Tibial nerve (tissue), 3 donors: Measurements from ENCODE around the gene DBNDD2.

ENCODE experiments used
- CTCF ChIP-seq, 5 experiments: fragments of 200-600 bp in 3 of 5; fragments of 450-650 bp in 2 of 5; sonication (generic) in 3 of 5; IDR thresholded peaks; one replicate each; pipeline ENCODE4 v1.5.1; 2016 to 2019; ENCODE audit warnings: antibody characterized with exemption in 5 of 5, mild to moderate bottlenecking in 3 of 5, moderate library complexity in 2 of 5
- POLR2A ChIP-seq, 2 donors: fragments of 450-650 bp; IDR thresholded peaks; one replicate each; pipeline ENCODE4 v1.6.1; 2017; ENCODE audit warnings: antibody characterized with exemption in 2 of 2, mild to moderate bottlenecking in 2 of 2, moderate library complexity in 2 of 2

- TF ChIP-seq CTCF (IDR thresholded peaks at IDR 0.05) (no peak), POLR2A (IDR thresholded peaks at IDR 0.05) (no peak)
Measured at GRCh38 chr20:45409521-45410272, 1.6 kb downstream of the DBNDD2 start.
